ENCODE results near the gene MBOAT2. TPM values are rescaled to one million over a fixed set of nuclear protein-coding genes. Genes with fewer than 3 reads are reported as not detected.

Gene MBOAT2
- total and polyA plus RNA-seq, 2 experiments from 2014 or later: 15.9 to 22.7 TPM

DNA sequence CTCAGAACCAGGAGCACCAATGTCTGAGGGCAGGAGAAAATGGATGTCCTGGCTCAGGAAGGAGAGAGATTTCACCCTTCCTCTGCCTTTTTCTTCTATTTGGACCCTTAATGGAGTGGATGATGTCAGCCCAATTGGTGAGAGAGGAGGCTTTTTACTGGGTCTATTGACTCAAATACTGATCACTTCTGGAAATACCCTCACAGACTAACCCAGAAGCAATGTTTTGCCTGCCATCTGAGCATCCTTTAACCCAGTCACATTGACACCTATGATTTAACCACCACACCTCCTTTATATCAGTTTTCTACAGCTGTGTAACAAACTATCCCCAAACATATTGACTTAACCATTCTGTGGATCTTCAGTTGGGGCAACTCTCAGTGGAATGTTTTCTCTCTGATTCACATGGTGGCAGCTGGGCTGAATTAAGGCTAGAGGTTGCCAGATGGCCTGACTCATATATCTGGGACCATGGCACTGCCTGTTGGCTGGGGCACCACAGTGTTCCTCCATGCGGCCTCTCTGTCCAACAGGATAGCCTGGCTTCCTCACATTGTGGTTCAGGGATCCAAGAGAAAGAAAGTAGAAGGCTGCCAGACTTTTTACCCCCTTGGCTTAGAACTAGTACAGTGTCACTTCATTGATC is 18.2 kb upstream of the MBOAT2 start (continued):
- TF ChIP-seq, protein P1, sequence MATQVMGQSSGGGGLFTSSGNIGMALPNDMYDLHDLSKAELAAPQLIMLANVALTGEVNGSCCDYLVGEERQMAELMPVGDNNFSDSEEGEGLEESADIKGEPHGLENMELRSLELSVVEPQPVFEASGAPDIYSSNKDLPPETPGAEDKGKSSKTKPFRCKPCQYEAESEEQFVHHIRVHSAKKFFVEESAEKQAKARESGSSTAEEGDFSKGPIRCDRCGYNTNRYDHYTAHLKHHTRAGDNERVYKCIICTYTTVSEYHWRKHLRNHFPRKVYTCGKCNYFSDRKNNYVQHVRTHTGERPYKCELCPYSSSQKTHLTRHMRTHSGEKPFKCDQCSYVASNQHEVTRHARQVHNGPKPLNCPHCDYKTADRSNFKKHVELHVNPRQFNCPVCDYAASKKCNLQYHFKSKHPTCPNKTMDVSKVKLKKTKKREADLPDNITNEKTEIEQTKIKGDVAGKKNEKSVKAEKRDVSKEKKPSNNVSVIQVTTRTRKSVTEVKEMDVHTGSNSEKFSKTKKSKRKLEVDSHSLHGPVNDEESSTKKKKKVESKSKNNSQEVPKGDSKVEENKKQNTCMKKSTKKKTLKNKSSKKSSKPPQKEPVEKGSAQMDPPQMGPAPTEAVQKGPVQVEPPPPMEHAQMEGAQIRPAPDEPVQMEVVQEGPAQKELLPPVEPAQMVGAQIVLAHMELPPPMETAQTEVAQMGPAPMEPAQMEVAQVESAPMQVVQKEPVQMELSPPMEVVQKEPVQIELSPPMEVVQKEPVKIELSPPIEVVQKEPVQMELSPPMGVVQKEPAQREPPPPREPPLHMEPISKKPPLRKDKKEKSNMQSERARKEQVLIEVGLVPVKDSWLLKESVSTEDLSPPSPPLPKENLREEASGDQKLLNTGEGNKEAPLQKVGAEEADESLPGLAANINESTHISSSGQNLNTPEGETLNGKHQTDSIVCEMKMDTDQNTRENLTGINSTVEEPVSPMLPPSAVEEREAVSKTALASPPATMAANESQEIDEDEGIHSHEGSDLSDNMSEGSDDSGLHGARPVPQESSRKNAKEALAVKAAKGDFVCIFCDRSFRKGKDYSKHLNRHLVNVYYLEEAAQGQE (IDR thresholded peaks at IDR 0.05; ENCODE audit: unreplicated experiment): no peak
- TF ChIP-seq, protein P2, sequence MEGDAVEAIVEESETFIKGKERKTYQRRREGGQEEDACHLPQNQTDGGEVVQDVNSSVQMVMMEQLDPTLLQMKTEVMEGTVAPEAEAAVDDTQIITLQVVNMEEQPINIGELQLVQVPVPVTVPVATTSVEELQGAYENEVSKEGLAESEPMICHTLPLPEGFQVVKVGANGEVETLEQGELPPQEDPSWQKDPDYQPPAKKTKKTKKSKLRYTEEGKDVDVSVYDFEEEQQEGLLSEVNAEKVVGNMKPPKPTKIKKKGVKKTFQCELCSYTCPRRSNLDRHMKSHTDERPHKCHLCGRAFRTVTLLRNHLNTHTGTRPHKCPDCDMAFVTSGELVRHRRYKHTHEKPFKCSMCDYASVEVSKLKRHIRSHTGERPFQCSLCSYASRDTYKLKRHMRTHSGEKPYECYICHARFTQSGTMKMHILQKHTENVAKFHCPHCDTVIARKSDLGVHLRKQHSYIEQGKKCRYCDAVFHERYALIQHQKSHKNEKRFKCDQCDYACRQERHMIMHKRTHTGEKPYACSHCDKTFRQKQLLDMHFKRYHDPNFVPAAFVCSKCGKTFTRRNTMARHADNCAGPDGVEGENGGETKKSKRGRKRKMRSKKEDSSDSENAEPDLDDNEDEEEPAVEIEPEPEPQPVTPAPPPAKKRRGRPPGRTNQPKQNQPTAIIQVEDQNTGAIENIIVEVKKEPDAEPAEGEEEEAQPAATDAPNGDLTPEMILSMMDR (conservative IDR thresholded peaks at IDR 0.05; ENCODE audit: low read depth in 2 of 2): no peak
- no peak for TF ChIP-seq CREB1 (CRISPR knock-in tag; IDR thresholded peaks at IDR 0.05; ENCODE audit: low read depth)
- no peak for TF ChIP-seq EZH2 (IDR thresholded peaks at IDR 0.05; ENCODE audit: low read depth, unreplicated experiment)
- TF ChIP-seq EZH2phosphoT487 (IDR thresholded peaks at IDR 0.05; ENCODE audit: unreplicated experiment): no peak
- no peak for TF ChIP-seq STAT1 (IDR thresholded peaks at IDR 0.05; ENCODE audit: unreplicated experiment)
- no peak for TF ChIP-seq POLR2AphosphoS5 (IDR thresholded peaks at IDR 0.05; ENCODE audit: low read depth)
- TF ChIP-seq, protein P3, sequence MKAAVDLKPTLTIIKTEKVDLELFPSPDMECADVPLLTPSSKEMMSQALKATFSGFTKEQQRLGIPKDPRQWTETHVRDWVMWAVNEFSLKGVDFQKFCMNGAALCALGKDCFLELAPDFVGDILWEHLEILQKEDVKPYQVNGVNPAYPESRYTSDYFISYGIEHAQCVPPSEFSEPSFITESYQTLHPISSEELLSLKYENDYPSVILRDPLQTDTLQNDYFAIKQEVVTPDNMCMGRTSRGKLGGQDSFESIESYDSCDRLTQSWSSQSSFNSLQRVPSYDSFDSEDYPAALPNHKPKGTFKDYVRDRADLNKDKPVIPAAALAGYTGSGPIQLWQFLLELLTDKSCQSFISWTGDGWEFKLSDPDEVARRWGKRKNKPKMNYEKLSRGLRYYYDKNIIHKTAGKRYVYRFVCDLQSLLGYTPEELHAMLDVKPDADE (IDR thresholded peaks at IDR 0.05): no peak
- no peak for TF ChIP-seq JUNB (IDR thresholded peaks at IDR 0.05; ENCODE audit: unreplicated experiment)

DNA sequence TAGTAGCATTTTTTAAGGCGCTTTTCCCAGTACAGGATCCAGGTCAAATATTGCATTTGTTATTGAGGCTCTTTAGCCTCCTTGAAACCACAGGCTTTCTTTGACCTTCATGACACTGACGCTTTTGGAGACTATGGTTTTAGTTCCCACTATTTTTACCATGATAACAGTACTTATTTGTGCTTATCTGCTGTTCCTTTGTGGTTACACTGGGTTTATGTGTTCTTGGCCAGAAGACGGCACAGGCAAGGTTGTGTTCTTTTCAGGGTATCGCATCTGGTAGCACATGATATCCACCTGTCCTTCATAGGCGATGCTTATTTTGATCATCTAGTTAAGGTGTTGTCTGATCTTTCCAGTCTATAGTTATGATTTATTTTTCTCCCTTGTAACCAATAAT is 16.8 kb upstream of the MBOAT2 start:
- no peaks in the 10 kb centered on the region for H3K9me3 Mint-ChIP-seq
- no peak overlapping the region for H3K4me3 Mint-ChIP-seq
- TF ChIP-seq EZH2 (IDR thresholded peaks at IDR 0.05; ENCODE audit: low read depth, unreplicated experiment): no peak
- TF ChIP-seq NANOG (IDR thresholded peaks at IDR 0.05; ENCODE audit: borderline replicate concordance): no peak
- TF ChIP-seq STAT1 (IDR thresholded peaks at IDR 0.05; ENCODE audit: unreplicated experiment): no peak
- TF ChIP-seq, protein P2 (conservative IDR thresholded peaks at IDR 0.05; ENCODE audit: low read depth in 2 of 2): no peak
- no peak for TF ChIP-seq CREB1 (CRISPR knock-in tag; IDR thresholded peaks at IDR 0.05; ENCODE audit: low read depth)
- TF ChIP-seq, protein P3 (IDR thresholded peaks at IDR 0.05): no peak
- no peak for TF ChIP-seq JUNB (IDR thresholded peaks at IDR 0.05; ENCODE audit: unreplicated experiment)
- TF ChIP-seq POLR2AphosphoS5 (IDR thresholded peaks at IDR 0.05; ENCODE audit: low read depth): no peak
- no peak for TF ChIP-seq ZNF114 (CRISPR knock-in tag; IDR thresholded peaks at IDR 0.05)
- TF ChIP-seq ZNF331 (CRISPR knock-in tag; IDR thresholded peaks at IDR 0.05; ENCODE audit: low read depth): no peak
- TF ChIP-seq EZH2phosphoT487 (IDR thresholded peaks at IDR 0.05; ENCODE audit: unreplicated experiment): no peak

More for the DNA sequence above, 16.8 kb upstream of the MBOAT2 start:
- DNase-seq (ENCODE audit: low spot score) (no peak), ATAC-seq (no peak)
- no peaks in the 10 kb centered on the region for H3K4me1 Mint-ChIP-seq
- Histone ChIP-seq H3K79me2 (replicated peaks; ENCODE audit: insufficient read depth) (no peaks in the 10 kb centered on the region), H3K9me2 (ENCODE audit: insufficient read depth) (no peaks in the 10 kb centered on the region), H3K36me3 (ENCODE audit: insufficient read depth) (no peaks in the 10 kb centered on the region), H3F3A (replicated peaks; ENCODE audit: low read depth) (no peaks in the 10 kb centered on the region), H3K4me3 (no peak overlapping the region), H2AFZ (no peak overlapping the region), H3K27ac (ENCODE audit: low read depth) (no peak overlapping the region), H3K27me3 (ENCODE audit: insufficient read depth) (no peaks in the 10 kb centered on the region), H3K4me1 (ENCODE audit: insufficient read depth) (no peaks in the 10 kb centered on the region), H4K20me1 (replicated peaks; ENCODE audit: insufficient read depth) (no peaks in the 10 kb centered on the region), H3K4me2 (no peak overlapping the region)
- H3K27me3 Mint-ChIP-seq (ENCODE audit: insufficient read depth, low read depth, poor library complexity): no peaks in the 10 kb centered on the region
- H3K36me3 Mint-ChIP-seq (ENCODE audit: low read depth): no peaks in the 10 kb centered on the region
- H3K27ac Mint-ChIP-seq: no peak overlapping the region

Data from GM23338 (cell line).